ENCODE results near the gene ATP5MG. TPM values are rescaled to one million over a fixed set of nuclear protein-coding genes. Genes with fewer than 3 reads are reported as not detected.
A peak's percentile ranks its signal among the peaks of the same experiment; 100 is the strongest.

Gene ATP5MG
- polyA plus RNA-seq, 3 donors: 257 to 688 (median 648) TPM

GRCh38 chr11:118406599-118407166 is 5.3 kb downstream of the ATP5MG start:
- Histone ChIP-seq H3K27ac (ENCODE audit: low read depth in 1 of 2, low read length in 2 of 2) (no peak overlapping the region), H3K4me3 (replicated peaks in 1 of 3; ENCODE audit: low read depth in 2 of 3, low read length in 3 of 3) (no peak overlapping the region), H2AFZ (ENCODE audit: insufficient read depth, low read depth, low read length, poor library complexity, severe bottlenecking) (no peak overlapping the region), H3K4me2 (replicated peaks; ENCODE audit: extremely low read depth, low read length, poor library complexity, severe bottlenecking) (no peak overlapping the region), H3K36me3 (replicated peaks in 1 of 2; ENCODE audit: control insufficient read depth in 1 of 2, insufficient read depth in 2 of 2, low read length in 2 of 2) (peaks cover 46 to 64% of the 10 kb centered on the region in 2 donors), H3K4me1 (ENCODE audit: control insufficient read depth in 1 of 2, insufficient read depth in 2 of 2, low read length in 2 of 2) (peaks cover 16 to 17% of the 10 kb centered on the region in 2 donors), H3K27me3 (ENCODE audit: control insufficient read depth in 2 of 2, insufficient read depth in 2 of 2, low read length in 2 of 2) (no peaks in the 10 kb centered on the region), H3K79me2 (ENCODE audit: insufficient read depth, low read length) (peaks cover 60% of the 10 kb centered on the region), H3K9ac (ENCODE audit: insufficient read depth, low read length, poor library complexity, severe bottlenecking) (no peak overlapping the region), H4K20me1 (ENCODE audit: insufficient read depth, low read length) (peaks cover 93% of the 10 kb centered on the region), H3K9me3 (replicated peaks in 1 of 2; ENCODE audit: control insufficient read depth in 1 of 2, insufficient read depth in 1 of 2, low read length in 2 of 2) (no peaks in the 10 kb centered on the region)
- Mint-ChIP-seq H3K27ac (peak overlapping the region in 1 of 7 donors; percentile 10), H3K9me3 (no peaks in the 10 kb centered on the region), H3K4me1 (peaks cover 23% of the 10 kb centered on the region), H3K27me3 (ENCODE audit: low read depth in 3 of 3) (no peaks in the 10 kb centered on the region), H3K4me3 (no peak overlapping the region), H3K36me3 (peaks cover 37 to 60% of the 10 kb centered on the region in 2 donors)
- no peak for TF ChIP-seq CTCF (IDR thresholded peaks at IDR 0.05)
- 89% methylated on average over 4 of the region's 7 CpGs for WGBS (ENCODE audit: insufficient coverage)
- intact Hi-C loops (cut with micrococcal nuclease): no loop called here
- no peak for DNase-seq

GRCh38 chr11:118410055-118410745 is 8.8 kb downstream of the ATP5MG start:
- Histone ChIP-seq H3K79me2 (ENCODE audit: insufficient read depth, low read length) (peaks cover 25% of the 10 kb centered on the region), H3K9ac (ENCODE audit: insufficient read depth, low read length, poor library complexity, severe bottlenecking) (no peak overlapping the region), H3K4me1 (ENCODE audit: control insufficient read depth in 1 of 2, insufficient read depth in 2 of 2, low read length in 2 of 2) (peaks cover 6 to 9% of the 10 kb centered on the region in 2 donors), H3K4me2 (replicated peaks; ENCODE audit: extremely low read depth, low read length, poor library complexity, severe bottlenecking) (no peak overlapping the region), H3K27ac (ENCODE audit: low read depth in 1 of 2, low read length in 2 of 2) (no peak overlapping the region), H3K4me3 (replicated peaks in 1 of 3; ENCODE audit: low read depth in 2 of 3, low read length in 3 of 3) (no peak overlapping the region), H3K9me3 (replicated peaks in 1 of 2; ENCODE audit: control insufficient read depth in 1 of 2, insufficient read depth in 1 of 2, low read length in 2 of 2) (no peaks in the 10 kb centered on the region), H4K20me1 (ENCODE audit: insufficient read depth, low read length) (peaks cover 62% of the 10 kb centered on the region), H3K27me3 (ENCODE audit: control insufficient read depth in 2 of 2, insufficient read depth in 2 of 2, low read length in 2 of 2) (no peaks in the 10 kb centered on the region), H2AFZ (ENCODE audit: insufficient read depth, low read depth, low read length, poor library complexity, severe bottlenecking) (no peak overlapping the region), H3K36me3 (replicated peaks in 1 of 2; ENCODE audit: control insufficient read depth in 1 of 2, insufficient read depth in 2 of 2, low read length in 2 of 2) (peaks cover 46 to 69% of the 10 kb centered on the region in 2 donors)
- H3K27me3 Mint-ChIP-seq (ENCODE audit: low read depth in 3 of 3): no peaks in the 10 kb centered on the region
- intact Hi-C loops (cut with micrococcal nuclease): no loop called here
- no peak overlapping the region for H3K4me3 Mint-ChIP-seq
- no peak for DNase-seq
- H3K36me3 Mint-ChIP-seq: peaks cover 37 to 67% of the 10 kb centered on the region in 2 donors
- TF ChIP-seq CTCF (IDR thresholded peaks at IDR 0.05): no peak
- peak overlapping the region in 1 of 7 donors; percentile 53 for H3K27ac Mint-ChIP-seq
- H3K9me3 Mint-ChIP-seq: no peaks in the 10 kb centered on the region
- 100% methylated on average over 1 of the region's 7 CpGs for WGBS (ENCODE audit: insufficient coverage)
- no peaks in the 10 kb centered on the region for H3K4me1 Mint-ChIP-seq
